Uterus (tissue), 4 donors: ENCODE results near the gene FTH1. TPM values are rescaled to one million over a fixed set of nuclear protein-coding genes. Genes with fewer than 3 reads are reported as not detected.

Experiments used
- DNase-seq, 2 donors: peaks; one replicate each; pipeline ENCODE4 v3.0.0-alpha.2; 2019 to 2020
- H3K27ac ChIP-seq, 2 donors: fragments of 200-600 bp; sonication (generic); 1 replicate in 1 of 2; 2 replicates in 1 of 2; pipeline ENCODE4 v1.5.1; 2016 to 2018
- H3K27me3 ChIP-seq, 2 donors: fragments of 200-600 bp; sonication (generic); one replicate each; pipeline ENCODE4 v1.5.1; 2018 to 2019; ENCODE audit warnings: control low read depth in 1 of 2
- H3K36me3 ChIP-seq, 2 donors: fragments of 200-600 bp; sonication (generic); one replicate each; pipeline ENCODE4 v1.5.1; 2019; ENCODE audit warnings: control low read depth in 1 of 2
- H3K4me1 ChIP-seq, 2 donors: fragments of 200-600 bp; sonication (generic); one replicate each; pipeline ENCODE4 v1.5.1; 2018 to 2019; ENCODE audit warnings: control low read depth in 1 of 2
- H3K4me3 ChIP-seq, 2 donors: fragments of 200-600 bp; sonication (generic); 1 replicate in 1 of 2; 2 replicates in 1 of 2; pipeline ENCODE4 v1.5.1; 2018 to 2019; ENCODE audit warnings: mild to moderate bottlenecking in 1 of 2
- H3K9me3 ChIP-seq, 2 donors: fragments of 200-600 bp; sonication (generic); one replicate each; pipeline ENCODE4 v1.5.1; 2019; ENCODE audit warnings: control low read depth in 1 of 2
- CTCF ChIP-seq, 4 experiments: fragments of 200-600 bp in 2 of 4; fragments of 450-650 bp in 2 of 4; sonication (generic) in 2 of 4; IDR thresholded peaks; one replicate each; pipeline ENCODE4 v1.5.1; 2016 to 2019; ENCODE audit warnings: antibody characterized with exemption in 4 of 4, mild to moderate bottlenecking in 2 of 4, moderate library complexity in 1 of 4
- POLR2A ChIP-seq, 2 donors: fragments of 450-650 bp; IDR thresholded peaks; one replicate each; pipeline ENCODE4 v1.6.1; 2016; ENCODE audit warnings: antibody characterized with exemption in 2 of 2, mild to moderate bottlenecking in 1 of 2, moderate library complexity in 1 of 2
- intact Hi-C: fragments of 100-400 bp; cut with DNase I; formaldehyde crosslinking; loops from one replicate; pipeline ENCODE4 v1.15.1; 2023; ENCODE audit warnings: low total_unique reads
- total RNA-seq, 4 donors: library from RNA; depleted of rRNA in 3 of 4; stranded (reverse); fragments of >200 nt in 3 of 4; gene quantifications; one replicate each; pipeline versions ENCODE4 v1.1.0 to v1.2.4, GENCODE V29; 2014 to 2023
- donor health status: DM: yes; HTN: yes; CAD: no.

Gene FTH1
- total RNA-seq, 4 donors from 2014 or later, result 402 to 1,927 (median 1,615) TPM

- Histone ChIP-seq H3K27me3 (no peaks in the 10 kb centered on the region), H3K9me3 (no peaks in the 10 kb centered on the region), H3K4me3 (no peak overlapping the region), H3K36me3 (no peaks in the 10 kb centered on the region), H3K27ac (peak overlapping the region; percentile 100), H3K4me1 (peaks cover 4 to 8% of the 10 kb centered on the region in 2 donors)
- intact Hi-C loops, result no loop called here
- DNase-seq, result no peak
- TF ChIP-seq CTCF (IDR thresholded peaks at IDR 0.05), result no peak
- no peak for TF ChIP-seq POLR2A (IDR thresholded peaks at IDR 0.05)
Measured at GRCh38 chr11:61964058-61964665, 3.3 kb downstream of the FTH1 start.

- Histone ChIP-seq H3K36me3 (no peaks in the 10 kb centered on the region), H3K27ac (peak overlapping the region; percentile 100), H3K4me1 (peaks cover 0 to 8% of the 10 kb centered on the region in 2 donors), H3K27me3 (no peaks in the 10 kb centered on the region), H3K9me3 (no peaks in the 10 kb centered on the region), H3K4me3 (no peak overlapping the region)
- DNase-seq, result peak in 1 of 2 donors; percentile 29
- no peak for TF ChIP-seq POLR2A (IDR thresholded peaks at IDR 0.05)
- TF ChIP-seq CTCF (IDR thresholded peaks at IDR 0.05), result no peak
- intact Hi-C loops, result no loop called here
Measured at GRCh38 chr11:61963282-61964057, 4.0 kb downstream of the FTH1 start.

GRCh38 chr11:61963016-61963281 lies 4.5 kb downstream of the FTH1 start:
- intact Hi-C loops, result no loop called here

GRCh38 chr11:61962213-61963015 lies 5.0 kb downstream of the FTH1 start:
- Histone ChIP-seq H3K36me3 (no peaks in the 10 kb centered on the region), H3K4me1 (peaks cover 0 to 8% of the 10 kb centered on the region in 2 donors), H3K9me3 (no peaks in the 10 kb centered on the region), H3K27ac (peak overlapping the region; percentile 65 to 100), H3K27me3 (no peaks in the 10 kb centered on the region), H3K4me3 (no peak overlapping the region)
- intact Hi-C loops, result no loop called here
- TF ChIP-seq CTCF (IDR thresholded peaks at IDR 0.05) (no peak), POLR2A (IDR thresholded peaks at IDR 0.05) (no peak)
- peak in 1 of 2 donors; percentile 18 for DNase-seq

More at GRCh38 chr11:61963016-61963281, 4.5 kb downstream of the FTH1 start:
- no peak overlapping the region for H3K4me3 ChIP-seq
- peaks cover 0 to 8% of the 10 kb centered on the region in 2 donors for H3K4me1 ChIP-seq
- peak overlapping the region; percentile 65 to 100 for H3K27ac ChIP-seq
- H3K36me3 ChIP-seq, result no peaks in the 10 kb centered on the region
- peak in 1 of 2 donors; percentile 18 for DNase-seq
- TF ChIP-seq CTCF (IDR thresholded peaks at IDR 0.05) (no peak), POLR2A (IDR thresholded peaks at IDR 0.05) (no peak)
- H3K27me3 ChIP-seq, result no peaks in the 10 kb centered on the region
- H3K9me3 ChIP-seq, result no peaks in the 10 kb centered on the region
